Right renal pelvis (tissue), 4 donors: Measurements from ENCODE around the gene KCNJ10. TPM values are rescaled to one million over a fixed set of nuclear protein-coding genes. Genes with fewer than 3 reads are reported as not detected.

Source experiments
- DNase-seq, 4 donors: peaks; one replicate each; pipeline ENCODE4 v3.0.0-alpha.2; 2013; ENCODE audit warnings: low read depth in 4 of 4, low spot score in 3 of 4, missing footprints in 1 of 4
- polyA plus RNA-seq, 4 donors: library from polyadenylated mRNA; unstranded; fragments of 120-200 nt; gene quantifications; one replicate each; pipeline ENCODE4 v1.2.1, GENCODE V29; 2013; ENCODE audit not compliant: insufficient read length in 4 of 4

The KCNJ10 gene
- polyA plus RNA-seq, 4 donors = 24.5 to 33.1 (median 30.7) TPM

- DNase-seq = peak in 1 of 4 donors; percentile 44
Measured at GRCh38 chr1:160085686-160086455, 15.9 kb upstream of the KCNJ10 start.

- no peak for DNase-seq
Measured at GRCh38 chr1:160084771-160085321, 14.9 kb upstream of the KCNJ10 start.

GRCh38 chr1:160083968-160084770 is 14.2 kb upstream of the KCNJ10 start:
- peak in 3 of 4 donors; percentile 54 to 73 (median 61) for DNase-seq

- DNase-seq = no peak
Measured at GRCh38 chr1:160082926-160083325, 13.0 kb upstream of the KCNJ10 start.

- no peak for DNase-seq
Measured at GRCh38 chr1:160082487-160082886, 12.5 kb upstream of the KCNJ10 start.

GRCh38 chr1:160081261-160081936 is 11.4 kb upstream of the KCNJ10 start, which contains the start of gene KCNJ9:
Gene KCNJ9 (plus strand): TSS chr1:160081538. CDS start chr1:160084031, 2,493 bp downstream.
- DNase-seq = no peak

- DNase-seq = no peak
Measured at GRCh38 chr1:160080381-160081100, 10.6 kb upstream of the KCNJ10 start.

GRCh38 chr1:160079448-160079847 is 9.5 kb upstream of the KCNJ10 start:
- DNase-seq = no peak

- DNase-seq = no peak
Measured at GRCh38 chr1:160078512-160079195, 8.7 kb upstream of the KCNJ10 start.

- no peak for DNase-seq
Measured at GRCh38 chr1:160077486-160077885, 7.5 kb upstream of the KCNJ10 start.

- DNase-seq = no peak
Measured at GRCh38 chr1:160076295-160076694, 6.3 kb upstream of the KCNJ10 start.

GRCh38 chr1:160075836-160076235 is 5.9 kb upstream of the KCNJ10 start:
- DNase-seq = no peak

GRCh38 chr1:160074865-160075264 is 4.9 kb upstream of the KCNJ10 start:
- no peak for DNase-seq

GRCh38 chr1:160071289-160071688 is 1.3 kb upstream of the KCNJ10 start:
- no peak for DNase-seq

- peak in 2 of 4 donors; percentile 33 to 38 for DNase-seq
Measured at GRCh38 chr1:160070243-160071163, 543 bp upstream of the KCNJ10 start.

GRCh38 chr1:160068225-160068624 is 1.7 kb downstream of the KCNJ10 start:
- no peak for DNase-seq

GRCh38 chr1:160066829-160067745 is 2.9 kb downstream of the KCNJ10 start:
- DNase-seq = no peak
